Measurements from ENCODE around the gene RPL39L.
"Not testable (repeated sequence)": the region's sequence is repeated elsewhere in the genome, so short reads cannot be mapped to it uniquely, and the experiment has no call there.

RPL39L gene

GRCh38 chr3:187136936-187137335 lies 2.4 kb downstream of the RPL39L start:
- no peak for DNase-seq

- DNase-seq, result no peak
Observed at GRCh38 chr3:187136337-187136736, 3.0 kb downstream of the RPL39L start.

- not testable (repeated sequence) for DNase-seq
Observed at GRCh38 chr3:187135172-187135690, 4.1 kb downstream of the RPL39L start.

- not testable (repeated sequence) for DNase-seq
Observed at GRCh38 chr3:187133181-187133580, 6.1 kb downstream of the RPL39L start.

- DNase-seq, result no peak
Observed at GRCh38 chr3:187132666-187133065, 6.6 kb downstream of the RPL39L start.

GRCh38 chr3:187131981-187132380 lies 7.3 kb downstream of the RPL39L start:
- no peak for DNase-seq

GRCh38 chr3:187130346-187131066 lies 8.8 kb downstream of the RPL39L start:
- no peak for DNase-seq

- DNase-seq, result no peak
Observed at GRCh38 chr3:187125319-187126031, 13.8 kb downstream of the RPL39L start.

GRCh38 chr3:187122261-187122660 lies 17.0 kb downstream of the RPL39L start:
- no peak for DNase-seq

GRCh38 chr3:187120326-187120725 lies 19.0 kb downstream of the RPL39L start:
- no peak for DNase-seq

- DNase-seq, result no peak
Observed at GRCh38 chr3:187114511-187114910, 24.8 kb downstream of the RPL39L start.

- DNase-seq, result no peak
Observed at GRCh38 chr3:187112934-187113793, 26.1 kb downstream of the RPL39L start.

- DNase-seq, result no peak
Observed at GRCh38 chr3:187110156-187110555, 29.1 kb downstream of the RPL39L start.

- DNase-seq, result no peak
Observed at GRCh38 chr3:187107989-187108388, 31.3 kb downstream of the RPL39L start.

GRCh38 chr3:187105700-187106099 lies 33.6 kb downstream of the RPL39L start:
- no peak for DNase-seq

GRCh38 chr3:187104933-187105332 lies 34.4 kb downstream of the RPL39L start:
- DNase-seq, result no peak

GRCh38 chr3:187104342-187104741 lies 35.0 kb downstream of the RPL39L start:
- no peak for DNase-seq

GRCh38 chr3:187103251-187103650 lies 36.0 kb downstream of the RPL39L start:
- DNase-seq, result no peak

- no peak for DNase-seq
Observed at GRCh38 chr3:187102073-187102634, 37.1 kb downstream of the RPL39L start.

GRCh38 chr3:187101184-187102072 lies 37.9 kb downstream of the RPL39L start:
- peak; percentile 54 for DNase-seq

- DNase-seq, result no peak
Observed at GRCh38 chr3:187098923-187099512, 40.3 kb downstream of the RPL39L start.
